Activated CD4-positive, alpha-beta T cell treated with anti-CD3 and anti-CD28 coated beads for 48 hours (primary cell): ENCODE data around the gene AKAP6.
"Not testable (repeated sequence)": the region's sequence is repeated elsewhere in the genome, so short reads cannot be mapped to it uniquely, and the experiment has no call there.

Source experiments
- DNase-seq: peaks from one replicate; pipeline ENCODE4 v3.0.0-alpha.2; 2020

Gene AKAP6

GRCh38 chr14:32332415-32333316 is 3.6 kb downstream of the AKAP6 start:
- DNase-seq = peak; percentile 41

DNA sequence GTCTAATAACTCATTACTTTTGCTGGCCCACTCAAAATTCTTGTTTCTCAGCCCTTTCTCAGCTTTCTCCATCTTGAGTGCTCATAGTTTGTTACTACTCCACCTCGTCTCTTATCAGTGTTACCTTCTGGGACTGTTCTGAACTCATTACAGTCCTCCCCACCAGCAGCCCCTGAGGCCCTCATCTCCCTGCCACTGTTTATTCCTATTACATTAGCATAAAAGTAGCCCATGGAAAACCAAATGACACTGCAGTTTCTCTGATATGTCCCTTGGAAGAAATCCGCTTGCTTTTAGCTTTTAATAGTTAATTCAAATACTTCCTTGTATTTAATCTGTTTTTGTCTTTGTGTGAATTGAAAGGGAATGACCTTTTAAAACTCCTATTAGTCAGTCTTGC is 7.6 kb downstream of the AKAP6 start:
- DNase-seq = no peak

- DNase-seq = no peak
Measured at GRCh38 chr14:32337759-32338158, 8.7 kb downstream of the AKAP6 start.

GRCh38 chr14:32339188-32339587 is 10.1 kb downstream of the AKAP6 start:
- DNase-seq = no peak

DNA sequence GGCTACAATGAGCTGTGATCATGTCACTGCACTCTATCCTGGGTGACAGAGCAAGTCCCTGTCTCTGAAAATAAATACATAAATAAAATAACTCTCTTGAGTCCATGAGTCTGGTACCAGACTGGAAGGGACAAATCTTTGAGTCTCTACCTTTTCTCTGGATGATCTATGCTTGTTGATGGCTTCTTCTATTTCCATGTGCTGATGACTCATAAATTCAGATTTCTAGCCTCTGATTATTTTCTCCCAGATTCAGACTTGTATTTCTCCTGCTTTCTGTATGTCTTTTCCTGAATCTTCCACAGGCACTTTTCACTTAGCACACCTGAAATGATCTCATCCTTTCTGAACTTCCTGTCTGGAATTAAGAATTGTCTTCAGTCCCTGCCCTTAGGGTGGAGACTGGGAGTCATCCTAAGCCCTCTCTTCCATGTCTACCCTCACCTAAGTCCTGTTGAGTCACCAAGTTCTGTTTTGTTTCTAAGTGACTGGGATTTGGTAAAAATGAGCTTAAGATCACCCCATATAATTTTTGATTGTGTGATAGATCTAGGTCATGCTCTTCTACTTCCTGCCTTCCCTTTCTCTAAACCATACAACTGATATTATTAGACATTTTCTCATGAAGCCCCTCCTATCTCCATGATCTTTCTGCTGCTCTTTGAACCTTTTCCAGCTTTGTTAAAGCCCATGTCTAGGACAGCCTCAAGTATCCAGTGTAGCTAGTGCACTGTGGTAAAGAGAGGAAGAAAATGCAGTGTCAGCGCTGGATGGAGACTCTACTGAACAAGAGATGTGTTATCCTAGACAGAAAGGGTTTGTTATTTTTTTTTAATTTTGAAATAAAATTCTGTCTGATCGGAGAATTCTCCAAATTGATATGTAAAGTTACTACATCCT is 13.1 kb downstream of the AKAP6 start:
- DNase-seq = no peak

GRCh38 chr14:32342847-32343194 is 13.7 kb downstream of the AKAP6 start:
- DNase-seq = no peak

DNA sequence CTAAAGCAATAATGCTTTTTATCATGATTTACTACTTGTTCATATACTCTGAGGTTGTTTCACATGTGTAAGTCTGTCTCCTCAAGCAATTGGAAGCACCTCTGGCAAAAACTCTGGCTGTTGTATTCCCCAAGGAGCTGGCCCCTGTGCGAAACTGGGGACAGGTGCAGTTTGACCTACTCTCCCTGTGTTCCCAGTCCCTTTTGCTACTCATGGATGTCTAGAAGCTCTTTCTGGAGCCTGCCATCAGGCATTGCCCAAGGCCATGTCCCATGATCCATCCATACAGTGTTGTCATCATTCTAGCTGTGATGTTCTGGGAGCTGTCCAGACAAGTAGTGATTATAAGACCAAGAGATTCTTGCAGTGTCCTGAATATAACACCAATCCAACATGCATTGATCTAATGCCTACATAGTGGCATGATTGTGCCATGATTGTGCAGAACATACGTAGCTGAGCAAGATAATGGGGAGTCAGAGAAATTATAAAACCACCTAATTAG is 14.9 kb downstream of the AKAP6 start:
- DNase-seq = no peak

- no peak for DNase-seq
Measured at GRCh38 chr14:32345311-32345791, 16.3 kb downstream of the AKAP6 start.

DNA sequence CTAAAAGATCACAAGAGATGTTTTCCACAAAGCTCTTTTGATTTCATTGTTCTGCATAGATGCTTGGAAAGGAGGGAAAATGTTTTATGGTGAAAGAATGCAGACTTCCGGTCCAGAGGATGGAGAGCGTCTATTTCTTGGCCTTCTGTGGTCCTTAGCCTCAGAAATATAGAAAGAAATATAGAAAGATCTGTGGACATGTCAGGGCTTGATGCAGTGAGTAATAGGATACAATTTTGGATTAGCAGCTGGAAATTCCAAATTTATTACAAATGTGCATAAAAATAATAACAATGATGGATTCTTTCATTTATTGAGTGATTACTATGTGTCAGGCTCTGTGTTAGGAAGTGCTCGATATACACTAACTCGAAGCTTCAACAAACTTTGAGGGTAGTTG is 20.2 kb downstream of the AKAP6 start:
- DNase-seq = no peak

- DNase-seq = no peak
Measured at GRCh38 chr14:32350020-32350419, 20.9 kb downstream of the AKAP6 start.

DNA sequence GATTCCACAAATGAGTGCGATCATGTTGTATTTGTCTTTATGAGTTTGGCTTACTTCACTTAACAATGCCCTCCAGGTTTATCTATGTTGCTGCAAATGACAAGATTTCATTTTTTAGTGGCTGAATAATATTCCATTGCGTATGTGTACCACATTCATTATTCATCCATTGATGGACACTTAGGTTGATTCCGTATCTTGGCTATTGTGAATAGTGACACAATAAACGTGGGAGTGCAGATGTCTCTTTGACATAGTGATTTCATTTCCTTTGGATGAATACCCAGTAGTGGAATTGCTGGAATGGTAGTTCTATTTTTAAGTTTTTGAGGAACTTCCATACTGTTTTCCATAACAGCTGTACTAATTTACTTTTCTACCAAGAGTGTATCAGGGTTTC is 23.5 kb downstream of the AKAP6 start:
- no peak for DNase-seq

- DNase-seq = no peak
Measured at GRCh38 chr14:32354716-32355115, 25.6 kb downstream of the AKAP6 start.

GRCh38 chr14:32358781-32359180 is 29.7 kb downstream of the AKAP6 start:
- DNase-seq = no peak

GRCh38 chr14:32361674-32362073 is 32.6 kb downstream of the AKAP6 start:
- no peak for DNase-seq

GRCh38 chr14:32363761-32364160 is 34.7 kb downstream of the AKAP6 start:
- DNase-seq = no peak

GRCh38 chr14:32364941-32365340 is 35.8 kb downstream of the AKAP6 start:
- DNase-seq = no peak

DNA sequence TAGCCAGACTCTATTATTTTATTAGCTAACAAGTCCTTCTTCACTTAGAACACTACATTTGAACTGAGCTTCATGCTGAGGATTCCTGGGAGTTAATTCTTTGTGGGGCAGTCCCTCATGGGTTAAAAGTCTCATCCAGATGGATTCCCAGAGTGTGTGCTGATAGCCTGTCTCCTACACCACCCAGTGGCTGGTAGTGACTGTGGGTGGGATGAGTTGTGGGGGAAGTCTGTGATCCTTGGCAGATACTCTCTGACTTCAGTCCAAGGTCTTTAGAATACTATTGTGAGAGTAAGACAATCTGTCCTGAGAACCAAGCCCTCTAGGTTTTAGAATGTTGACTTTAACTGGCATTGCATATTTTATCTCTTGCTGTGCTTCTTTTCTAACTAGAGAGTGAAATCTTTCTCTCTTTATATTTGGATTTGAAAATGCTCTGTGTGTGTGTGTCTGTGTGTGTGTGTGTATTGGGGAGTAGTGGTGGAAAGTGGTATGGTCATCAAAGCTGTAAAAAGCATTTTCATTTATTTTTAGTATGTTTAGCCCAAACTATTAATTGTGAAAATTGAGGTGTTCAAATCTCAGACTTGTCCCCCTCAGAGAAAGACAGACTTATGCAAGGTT is 37.3 kb downstream of the AKAP6 start:
- DNase-seq = no peak

GRCh38 chr14:32366986-32367385 is 37.9 kb downstream of the AKAP6 start:
- no peak for DNase-seq

GRCh38 chr14:32367516-32367915 is 38.4 kb downstream of the AKAP6 start:
- DNase-seq = no peak

DNA sequence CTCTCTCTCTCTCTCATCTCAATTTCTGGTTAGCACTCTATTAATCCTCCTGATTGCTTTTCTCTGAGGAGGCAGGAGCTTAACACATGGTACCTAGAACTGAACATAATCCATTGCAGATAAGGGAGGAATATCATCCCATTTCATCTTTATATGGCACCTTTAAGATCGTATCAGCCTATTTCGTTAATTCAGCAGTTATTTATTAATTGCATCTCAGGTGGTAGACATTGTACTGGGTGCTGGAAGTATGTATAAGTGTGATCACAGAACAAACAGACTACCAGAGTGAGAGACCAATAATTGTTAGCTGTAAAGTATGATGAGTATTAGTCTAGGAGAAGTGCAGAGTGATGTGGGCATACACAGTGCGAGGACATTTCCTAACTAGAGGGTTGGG is 39.0 kb downstream of the AKAP6 start:
- DNase-seq = no peak

DNA sequence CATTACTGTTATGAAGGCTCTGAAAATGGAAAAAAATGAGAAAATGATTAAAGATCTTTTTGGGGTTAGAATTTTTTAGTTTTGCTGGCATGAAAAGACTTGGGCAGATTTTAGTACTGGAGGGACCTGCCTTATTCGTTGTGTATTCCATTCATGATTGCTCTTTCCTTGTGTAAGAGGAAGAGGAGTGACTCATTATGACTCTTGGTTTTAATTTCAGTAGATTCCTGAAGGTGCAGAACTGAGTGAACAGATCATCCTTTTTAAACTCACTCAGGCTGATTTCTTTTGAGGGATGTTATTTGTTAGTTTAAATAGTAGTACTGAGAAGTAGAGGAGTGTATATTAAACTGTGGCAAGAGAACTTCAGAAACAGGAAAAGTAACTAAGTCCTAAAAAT is 41.6 kb downstream of the AKAP6 start:
- no peak for DNase-seq

DNA sequence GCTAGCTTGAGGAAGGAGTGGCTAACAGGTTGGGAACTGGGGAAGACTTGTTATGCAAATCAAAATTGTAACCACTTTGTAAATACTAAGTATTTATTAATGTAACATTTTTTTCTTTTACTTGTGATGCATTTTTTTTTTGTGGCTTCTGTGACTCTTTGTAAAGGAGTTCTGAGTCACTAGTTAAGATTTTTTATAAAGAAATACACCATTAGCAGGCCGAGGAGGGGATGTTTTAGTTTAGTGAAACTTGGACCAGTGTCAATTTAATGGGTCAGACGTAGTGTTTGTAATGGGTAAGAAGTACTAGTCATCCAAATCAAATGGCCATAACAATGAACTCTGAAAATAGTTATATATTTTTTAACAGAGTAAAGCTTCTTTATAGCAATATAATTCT is 43.1 kb downstream of the AKAP6 start:
- no peak for DNase-seq

- DNase-seq = not testable (repeated sequence)
Measured at GRCh38 chr14:32373174-32373573, 44.1 kb downstream of the AKAP6 start.
